PC-9 (cell line): Measurements from ENCODE around the gene C11orf52. TPM values are rescaled to one million over a fixed set of nuclear protein-coding genes. Genes with fewer than 3 reads are reported as not detected.

ENCODE experiments used
- BruUV-seq: library from RNA; stranded (reverse); fragments of 400-500 nt; replicated peaks from 2 replicates; lab custom pipeline; 2021; lab: Mats Ljungman, UMichigan
- CTCF ChIA-PET: fragments of 300-600 bp; sonication (Branson Sonifier 250); formaldehyde crosslinking; loops from one replicate; lab custom pipeline; 2022; ENCODE audit warnings: antibody characterized with exemption; lab: Charles Lee
- POLR2A ChIA-PET: fragments of 300-600 bp; sonication (Branson Sonifier 250); formaldehyde crosslinking; loops from one replicate; lab custom pipeline; 2022; ENCODE audit warnings: antibody characterized with exemption; ENCODE audit not compliant: unreplicated experiment; lab: Charles Lee
- DNase-seq, 2 experiments: peaks; one replicate each; pipeline versions ENCODE4 v3.0.0 to v3.0.0-alpha.2; 2015 to 2022; ENCODE audit warnings: mixed read lengths in 1 of 2
- H2AFZ ChIP-seq: fragments of 200-600 bp; sonication (generic); 2 replicates; pipeline ENCODE4 v1.8.1; 2017; ENCODE audit warnings: antibody characterized with exemption
- H3F3A ChIP-seq: fragments of 200-600 bp; sonication (generic); 2 replicates; pipeline ENCODE4 v1.8.1; 2017; ENCODE audit warnings: antibody characterized with exemption, mild to moderate bottlenecking, low read depth; ENCODE audit not compliant: insufficient read depth
- H3K27ac ChIP-seq: fragments of 200-600 bp; sonication (generic); 2 replicates; pipeline ENCODE4 v1.6.1; 2016; ENCODE audit warnings: mixed run types
- H3K27me3 ChIP-seq: fragments of 200-600 bp; sonication (generic); 2 replicates; pipeline ENCODE4 v1.6.1; 2016; ENCODE audit warnings: low read depth, mixed run types; ENCODE audit not compliant: insufficient read depth
- H3K36me3 ChIP-seq: fragments of 200-600 bp; sonication (generic); 2 replicates; pipeline ENCODE4 v1.6.1; 2016; ENCODE audit warnings: low read depth, mixed run types
- H3K4me1 ChIP-seq: fragments of 200-600 bp; sonication (generic); replicated peaks from 2 replicates; pipeline ENCODE4 v1.6.1; 2016; ENCODE audit warnings: mixed run types; ENCODE audit not compliant: insufficient read depth
- H3K4me2 ChIP-seq: fragments of 200-600 bp; sonication (generic); 2 replicates; pipeline ENCODE4 v1.6.1; 2017; ENCODE audit warnings: mixed run types
- H3K4me3 ChIP-seq: fragments of 200-600 bp; sonication (generic); 2 replicates; pipeline ENCODE4 v1.6.1; 2016; ENCODE audit warnings: mixed run types
- H3K79me2 ChIP-seq: fragments of 200-600 bp; sonication (generic); 2 replicates; pipeline ENCODE4 v1.6.1; 2017; ENCODE audit warnings: low read depth, mixed run types
- H3K9me2 ChIP-seq: fragments of 200-600 bp; sonication (generic); 2 replicates; pipeline ENCODE4 v1.8.1; 2017; ENCODE audit warnings: mild to moderate bottlenecking; ENCODE audit not compliant: insufficient read depth
- H3K9me3 ChIP-seq: fragments of 200-600 bp; sonication (generic); 2 replicates; pipeline ENCODE4 v1.8.1; 2016; ENCODE audit warnings: low read depth; ENCODE audit not compliant: insufficient read depth
- H4K20me1 ChIP-seq: fragments of 200-600 bp; sonication (generic); 2 replicates; pipeline ENCODE4 v1.8.1; 2017; ENCODE audit not compliant: insufficient read depth
- CTCF ChIP-seq: fragments of 200-600 bp; sonication (generic); conservative IDR thresholded peaks from 2 replicates; pipeline ENCODE4 v1.6.1; 2017; ENCODE audit warnings: mixed run types, antibody characterized with exemption, mild to moderate bottlenecking, moderate library complexity
- EZH2 ChIP-seq: fragments of 200-600 bp; sonication (generic); IDR thresholded peaks from 2 replicates; pipeline ENCODE4 v1.8.0; 2017; ENCODE audit warnings: antibody characterized with exemption, low read depth
- intact Hi-C: fragments of 100-400 bp; cut with micrococcal nuclease; formaldehyde crosslinking; loops from one replicate; pipeline ENCODE4 v1.10.0; 2022; ENCODE audit not compliant: unreplicated experiment
- total RNA-seq: library from RNA; stranded (reverse); gene quantifications from 2 replicates; pipeline ENCODE4 v1.2.3, GENCODE V29; 2021

Gene C11orf52
- total RNA-seq, 1 experiment from 2014 or later, result 6.4 TPM

- TF ChIP-seq EZH2 (no peak), CTCF (no peak)
- no peaks in the 10 kb centered on the region for H3K9me2 ChIP-seq
- intact Hi-C loops, result no loop called here
- no peak overlapping the region for H3K4me2 ChIP-seq
- H3K27me3 ChIP-seq, result no peaks in the 10 kb centered on the region
- no peak overlapping the region for H3K4me3 ChIP-seq
- no peaks in the 10 kb centered on the region for H3F3A ChIP-seq
- no peaks in the 10 kb centered on the region; the same call in 1 of the 2 replicates for H3K9me3 ChIP-seq
- no peak for DNase-seq
- no peaks in the 10 kb centered on the region for H3K36me3 ChIP-seq
- POLR2A ChIA-PET, result no interaction called here
- H3K27ac ChIP-seq, result no peak overlapping the region
- H3K79me2 ChIP-seq, result no peaks in the 10 kb centered on the region
- no peak overlapping the region for H2AFZ ChIP-seq
- CTCF ChIA-PET, result no interaction called here
- H4K20me1 ChIP-seq, result no peaks in the 10 kb centered on the region
- H3K4me1 ChIP-seq, result no peaks in the 10 kb centered on the region
- BruUV-seq, result no TSS peak
Observed at GRCh38 chr11:111969344-111969743, 50.6 kb downstream of the C11orf52 start.

GRCh38 chr11:111974446-111974845, 55.7 kb downstream of the C11orf52 start:
- no peaks in the 10 kb centered on the region for H3K4me1 ChIP-seq
- no peak overlapping the region for H2AFZ ChIP-seq
- H3K9me3 ChIP-seq, result no peaks in the 10 kb centered on the region; the same call in 1 of the 2 replicates
- H3K4me3 ChIP-seq, result no peak overlapping the region
- no peak overlapping the region for H3K27ac ChIP-seq
- H3K4me2 ChIP-seq, result no peak overlapping the region
- H3K27me3 ChIP-seq, result 0 out of 2 replicates have a peak, but pooled peaks cover 12% of the 10 kb centered on the region
- no peaks in the 10 kb centered on the region for H3K9me2 ChIP-seq
- DNase-seq, result no peak
- BruUV-seq, result no TSS peak
- TF ChIP-seq CTCF (no peak), EZH2 (no peak)
- intact Hi-C loops, result no loop called here
- H3F3A ChIP-seq, result no peaks in the 10 kb centered on the region
- no peaks in the 10 kb centered on the region for H3K36me3 ChIP-seq
- H3K79me2 ChIP-seq, result no peaks in the 10 kb centered on the region
- no peaks in the 10 kb centered on the region for H4K20me1 ChIP-seq
- ChIA-PET POLR2A (no interaction called here), CTCF (no interaction called here)

GRCh38 chr11:111975076-111975806, 56.5 kb downstream of the C11orf52 start:
- Histone ChIP-seq H3K4me3 (no peak overlapping the region), H3K79me2 (no peaks in the 10 kb centered on the region), H3K9me3 (no peaks in the 10 kb centered on the region; the same call in 1 of the 2 replicates), H4K20me1 (no peaks in the 10 kb centered on the region), H3K4me1 (no peaks in the 10 kb centered on the region), H3F3A (no peaks in the 10 kb centered on the region), H3K9me2 (no peaks in the 10 kb centered on the region), H3K27me3 (0 out of 2 replicates have a peak, but pooled peaks cover 12% of the 10 kb centered on the region), H3K4me2 (no peak overlapping the region), H3K27ac (no peak overlapping the region), H3K36me3 (no peaks in the 10 kb centered on the region), H2AFZ (no peak overlapping the region)
- BruUV-seq, result no TSS peak
- intact Hi-C loops, result no loop called here
- no peak for DNase-seq
- POLR2A ChIA-PET, result no interaction called here
- CTCF ChIA-PET, result no interaction called here
- TF ChIP-seq EZH2 (no peak), CTCF (no peak; the same call in 1 of the 2 replicates)
